PC-3 (cell line): ENCODE measurements around the gene MORN5. TPM values are rescaled to one million over a fixed set of nuclear protein-coding genes. Genes with fewer than 3 reads are reported as not detected.

Experiments used
- ATAC-seq: fragments of 200-7000 bp; cut with Tn5 transposase; 2 replicates; pipeline ENCODE4 v1.9.1; 2020; ENCODE audit warnings: mild to moderate bottlenecking, moderate library complexity
- BruUV-seq: library from RNA; stranded (reverse); fragments of 400-500 nt; replicated peaks from 2 replicates; lab custom pipeline; 2021; lab: Mats Ljungman, UMichigan
- CTCF ChIA-PET: fragments of 300-600 bp; sonication (Branson Sonifier 250); formaldehyde crosslinking; loops from one replicate; lab custom pipeline; 2022; ENCODE audit warnings: antibody characterized with exemption; lab: Charles Lee
- POLR2A ChIA-PET: fragments of 300-600 bp; sonication (Branson Sonifier 250); formaldehyde crosslinking; loops from one replicate; lab custom pipeline; 2022; ENCODE audit warnings: antibody characterized with exemption; ENCODE audit not compliant: unreplicated experiment; lab: Charles Lee
- DNase-seq: peaks from one replicate; pipeline ENCODE4 v3.0.0-alpha.2; 2015
- H2AFZ ChIP-seq: fragments of 300-600 bp; sonication (generic); 2 replicates; pipeline ENCODE4 v1.6.0; 2016; ENCODE audit warnings: antibody characterized with exemption, low read length
- H3F3A ChIP-seq: fragments of 300-600 bp; sonication (generic); one replicate; pipeline ENCODE4 v1.6.0; 2017; ENCODE audit warnings: antibody characterized with exemption, low read length, control low read depth, mild to moderate bottlenecking; ENCODE audit not compliant: unreplicated experiment
- H3K27ac ChIP-seq: fragments of 300-600 bp; sonication (generic); 2 replicates; pipeline ENCODE4 v1.5.1; 2016; ENCODE audit warnings: mild to moderate bottlenecking, low read length
- H3K27me3 ChIP-seq: fragments of 300-600 bp; sonication (generic); 2 replicates; pipeline ENCODE4 v1.6.1; 2016; ENCODE audit warnings: low read length, mixed read lengths
- H3K36me3 ChIP-seq: fragments of 300-600 bp; sonication (generic); 2 replicates; pipeline ENCODE4 v1.6.1; 2016; ENCODE audit warnings: low read depth, mixed run types, low read length, mixed read lengths
- H3K4me1 ChIP-seq: fragments of 300-600 bp; sonication (generic); 2 replicates; pipeline ENCODE4 v1.5.1; 2016; ENCODE audit warnings: low read length; ENCODE audit not compliant: insufficient read depth
- H3K4me2 ChIP-seq: fragments of 300-600 bp; sonication (generic); 2 replicates; pipeline ENCODE4 v1.6.0; 2016; ENCODE audit warnings: low read length
- H3K4me3 ChIP-seq: fragments of 300-600 bp; sonication (generic); 2 replicates; pipeline ENCODE4 v1.5.1; 2016; ENCODE audit warnings: mild to moderate bottlenecking, low read length, mixed read lengths
- H3K79me2 ChIP-seq: fragments of 300-600 bp; sonication (generic); 2 replicates; pipeline ENCODE4 v1.6.1; 2017; ENCODE audit warnings: low read length, mixed read lengths
- H3K9ac ChIP-seq: fragments of 300-600 bp; sonication (generic); 2 replicates; pipeline ENCODE4 v1.6.0; 2016; ENCODE audit warnings: mild to moderate bottlenecking, low read length
- H3K9me2 ChIP-seq: fragments of 300-600 bp; sonication (generic); replicated peaks from 2 replicates; pipeline ENCODE4 v1.6.1; 2016; ENCODE audit warnings: mixed run types, low read length, mixed read lengths
- H3K9me3 ChIP-seq: fragments of 300-600 bp; sonication (generic); 2 replicates; pipeline ENCODE4 v1.6.1; 2016; ENCODE audit warnings: low read length, mixed read lengths
- H4K20me1 ChIP-seq: fragments of 300-600 bp; sonication (generic); 2 replicates; pipeline ENCODE4 v1.6.1; 2016; ENCODE audit warnings: low read length, mixed read lengths
- CTCF ChIP-seq: fragments of 300-600 bp; sonication (generic); conservative IDR thresholded peaks from 2 replicates; pipeline ENCODE4 v1.5.1; 2017; ENCODE audit warnings: antibody characterized with exemption, low read depth, mild to moderate bottlenecking, low read length
- EZH2 ChIP-seq: fragments of 300-600 bp; sonication (generic); IDR thresholded peaks from one replicate; pipeline ENCODE4 v1.6.1; 2017; ENCODE audit warnings: antibody characterized with exemption, mild to moderate bottlenecking, low read length; ENCODE audit not compliant: unreplicated experiment
- EZH2phosphoT487 ChIP-seq: fragments of 300-600 bp; sonication (generic); IDR thresholded peaks from 2 replicates; pipeline ENCODE4 v1.6.1; 2018; ENCODE audit warnings: mild to moderate bottlenecking, antibody characterized with exemption, low read length, borderline replicate concordance
- intact Hi-C: fragments of 100-400 bp; cut with micrococcal nuclease; formaldehyde crosslinking; loops from 2 replicates; pipeline ENCODE4 v1.9.0; 2023
- total RNA-seq: library from RNA; depleted of rRNA; stranded (reverse); fragments of >200 nt; gene quantifications from 2 replicates; pipeline ENCODE4 v1.2.3, GENCODE V29; 2014

The MORN5 gene
- total RNA-seq, 1 experiment from 2014 or later, result not detected

GRCh38 chr9:122151267-122151828, 8.4 kb upstream of the MORN5 start:
- Histone ChIP-seq H3F3A (no peaks in the 10 kb centered on the region), H2AFZ (no peak overlapping the region), H3K9me3 (no peaks in the 10 kb centered on the region), H3K27me3 (no peaks in the 10 kb centered on the region), H3K27ac (no peak overlapping the region), H3K9ac (no peak overlapping the region), H3K4me2 (no peak overlapping the region), H3K79me2 (peaks cover 34% of the 10 kb centered on the region), H3K4me1 (no peaks in the 10 kb centered on the region), H4K20me1 (no peaks in the 10 kb centered on the region), H3K4me3 (no peak overlapping the region), H3K9me2 (no peaks in the 10 kb centered on the region), H3K36me3 (peaks cover 7% of the 10 kb centered on the region)
- no peak for ATAC-seq
- ChIA-PET POLR2A (no interaction called here), CTCF (no interaction called here)
- no TSS peak for BruUV-seq
- DNase-seq, result no peak
- intact Hi-C loops, result no loop called here
- TF ChIP-seq EZH2phosphoT487, result no peak
- TF ChIP-seq EZH2, result no peak
- no peak for TF ChIP-seq CTCF

DNA sequence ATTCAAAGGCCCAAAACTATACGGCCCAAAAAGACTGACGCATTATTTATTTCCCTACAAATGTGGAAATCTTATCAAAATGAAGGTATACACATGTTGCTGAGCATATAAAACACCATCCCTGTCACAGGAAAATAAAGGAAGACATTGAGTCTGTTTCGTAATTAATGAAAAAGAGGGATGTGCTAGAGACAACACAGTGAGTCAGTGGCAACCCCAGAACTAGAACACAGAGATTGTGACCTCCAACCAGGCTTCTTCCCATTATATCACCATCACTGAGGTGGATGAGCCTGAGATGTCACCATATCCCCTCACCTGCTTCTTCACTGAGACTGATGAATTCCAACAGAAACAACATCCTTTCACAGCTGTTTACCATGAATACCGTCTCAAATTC, 3.9 kb upstream of the MORN5 start:
- Histone ChIP-seq H3K9ac (no peak overlapping the region), H3K4me3 (no peak overlapping the region), H3K9me3 (no peaks in the 10 kb centered on the region), H3K27me3 (no peaks in the 10 kb centered on the region), H2AFZ (no peak overlapping the region), H4K20me1 (0 out of 2 replicates have a peak, but pooled peaks cover 5% of the 10 kb centered on the region), H3K9me2 (no peaks in the 10 kb centered on the region), H3F3A (no peaks in the 10 kb centered on the region), H3K79me2 (peaks cover 63% of the 10 kb centered on the region), H3K4me2 (no peak overlapping the region), H3K27ac (no peak overlapping the region), H3K36me3 (peaks cover 7% of the 10 kb centered on the region), H3K4me1 (0 out of 2 replicates have a peak, but pooled peaks cover 3% of the 10 kb centered on the region)
- ATAC-seq, result no peak
- DNase-seq, result no peak
- BruUV-seq, result no TSS peak
- ChIA-PET POLR2A (no interaction called here), CTCF (no interaction called here)
- intact Hi-C loops, result no loop called here
- TF ChIP-seq EZH2phosphoT487 (no peak), CTCF (no peak)

DNA sequence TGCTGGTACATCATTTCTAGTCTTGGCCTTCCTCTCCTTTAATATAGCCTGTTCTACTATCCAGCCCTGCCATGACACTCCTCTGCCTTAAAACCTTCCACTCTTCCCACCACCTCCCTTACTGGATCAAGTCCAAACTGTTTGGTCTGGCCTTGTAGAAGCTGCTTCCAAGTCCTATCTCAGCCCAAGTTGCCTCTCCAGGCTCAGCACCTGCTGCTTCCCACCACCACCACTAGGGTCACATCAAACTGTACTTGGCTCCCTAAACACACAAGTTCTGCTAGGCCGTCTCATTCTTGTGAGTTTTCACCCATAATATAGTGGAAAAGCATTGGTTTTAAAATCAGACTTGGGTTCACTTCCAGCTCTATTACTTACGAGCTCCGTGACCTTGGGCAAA, 1.5 kb upstream of the MORN5 start:
- no TSS peak for BruUV-seq
- Histone ChIP-seq H3K9me2 (no peaks in the 10 kb centered on the region), H3K36me3 (no peaks in the 10 kb centered on the region), H4K20me1 (0 out of 2 replicates have a peak, but pooled peaks cover 5% of the 10 kb centered on the region), H3K9ac (no peak overlapping the region), H3K27me3 (no peaks in the 10 kb centered on the region), H2AFZ (no peak overlapping the region), H3K9me3 (0 out of 2 replicates have a peak, but pooled peaks cover 5% of the 10 kb centered on the region), H3K4me3 (peak overlapping the region; percentile 32; the same call in 1 of the 2 replicates), H3K4me2 (peak overlapping the region; percentile 35), H3F3A (no peaks in the 10 kb centered on the region), H3K27ac (no peak overlapping the region), H3K79me2 (peaks cover 60% of the 10 kb centered on the region), H3K4me1 (0 out of 2 replicates have a peak, but pooled peaks cover 3% of the 10 kb centered on the region)
- POLR2A ChIA-PET, result no interaction called here
- ATAC-seq (peak; percentile 37), DNase-seq (peak; percentile 54)
- TF ChIP-seq EZH2phosphoT487 (no peak), CTCF (peak; percentile 65), EZH2 (no peak)
- CTCF ChIA-PET, result interaction anchor here (0.6 kb wide), 1 partner anchor 194 kb away, joined by 3 read pairs; no protein-coding TSS in a partner anchor
- intact Hi-C loops, result no loop called here
